Activated T-cell treated with anti-CD3 and anti-CD28 coated beads, Interleukin-2, amount 50 U/mL, for 24 hours (primary cell): ENCODE results near the gene AKAP5.

Experiments used
- DNase-seq: peaks from one replicate; pipeline ENCODE4 v3.0.0-alpha.2; 2020
- H3K27ac Mint-ChIP-seq: 2 replicates; pipeline ENCODE4 v1.8.0; 2020; ENCODE audit warnings: mild to moderate bottlenecking, mixed read lengths
- H3K27me3 Mint-ChIP-seq: 2 replicates; pipeline ENCODE4 v1.8.0; 2020; ENCODE audit warnings: mixed read lengths
- H3K36me3 Mint-ChIP-seq: 2 replicates; pipeline ENCODE4 v1.8.0; 2020; ENCODE audit warnings: low read depth, mixed read lengths
- H3K4me1 Mint-ChIP-seq: 2 replicates; pipeline ENCODE4 v1.8.0; 2020; ENCODE audit warnings: low read depth, mixed read lengths
- H3K4me3 Mint-ChIP-seq: 2 replicates; pipeline ENCODE4 v1.8.0; 2020; ENCODE audit warnings: mild to moderate bottlenecking, moderate library complexity, mixed read lengths
- H3K9me3 Mint-ChIP-seq: 2 replicates; pipeline ENCODE4 v1.8.0; 2020; ENCODE audit warnings: mixed read lengths

AKAP5 gene

DNA sequence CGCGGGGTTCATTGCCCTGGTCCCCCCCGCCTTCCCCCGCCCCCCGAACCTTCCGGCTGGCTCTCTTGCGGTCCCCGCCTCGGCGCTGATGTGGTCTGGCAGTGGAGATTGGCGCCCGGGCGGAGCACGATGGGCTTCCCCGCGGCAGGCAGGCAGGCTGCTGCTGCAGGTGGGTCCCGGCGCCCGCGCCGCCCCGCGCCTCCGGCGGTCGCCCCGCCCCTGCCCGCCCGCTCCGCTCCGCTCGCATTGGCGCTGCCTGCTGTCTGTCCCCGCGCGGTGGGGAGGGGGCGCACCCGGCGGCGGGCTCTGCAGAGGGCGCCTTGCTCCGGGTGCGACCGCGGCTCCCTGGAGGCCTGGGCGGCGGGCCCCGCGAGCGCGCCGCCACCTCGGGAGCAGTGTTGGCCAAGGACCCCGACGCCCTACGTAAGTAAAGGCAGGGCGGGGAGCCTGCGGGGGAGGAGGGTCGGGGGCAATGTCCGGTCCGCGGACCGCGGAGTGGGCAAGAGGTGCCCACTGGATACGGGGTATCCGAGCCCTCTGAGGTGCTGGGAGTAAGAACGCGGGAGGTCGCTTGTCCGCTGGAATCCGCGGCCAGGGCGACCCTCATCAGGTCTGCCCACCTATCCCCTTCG, at the start of gene AKAP5:
TSS of gene AKAP5 (plus strand) at position 309 of the 632 bp plus-strand sequence. CDS start 2,896 bp downstream, outside the sequence.
- peak; percentile 76 for DNase-seq
- H3K9me3 Mint-ChIP-seq, result no peaks in the 10 kb centered on the region
- H3K4me1 Mint-ChIP-seq, result peaks cover 47% of the 10 kb centered on the region
- peak within 1 kb of the TSS; percentile 81 for H3K4me3 Mint-ChIP-seq
- no peaks in the 10 kb centered on the region for H3K27me3 Mint-ChIP-seq
- H3K36me3 Mint-ChIP-seq, result peaks cover 33% of the 10 kb centered on the region
- peak within 1 kb of the TSS; percentile 81 for H3K27ac Mint-ChIP-seq

DNA sequence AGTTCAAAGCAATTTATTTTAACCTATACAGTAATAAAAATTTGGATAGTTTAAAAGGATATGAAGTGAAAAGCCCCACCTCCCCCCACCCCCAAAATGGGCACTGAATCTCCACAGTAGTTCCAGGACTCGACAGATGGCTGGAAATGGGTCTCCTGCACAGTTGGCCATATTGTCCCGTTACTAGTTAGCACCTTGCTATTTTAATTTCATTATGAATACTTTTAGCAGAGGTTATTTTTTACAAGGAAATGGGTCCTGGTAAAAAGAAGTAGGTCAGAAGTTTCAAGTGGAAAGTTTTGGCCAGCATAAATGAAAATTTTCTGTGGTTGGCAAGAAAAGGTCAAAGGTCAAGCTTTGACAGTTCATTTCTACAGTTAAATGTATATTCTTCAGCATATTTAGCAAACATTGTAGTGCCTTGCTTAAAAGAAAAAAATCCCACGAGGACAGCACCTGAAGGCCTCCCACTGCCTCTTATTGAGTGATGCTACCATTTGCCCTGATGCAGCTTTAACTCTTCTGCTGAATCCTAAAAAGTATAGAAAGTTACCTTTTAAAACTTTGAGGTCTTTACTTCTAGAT, 48.9 kb upstream of the AKAP5 start:
- H3K4me3 Mint-ChIP-seq, result no peak overlapping the region
- peaks cover 94% of the 10 kb centered on the region for H3K36me3 Mint-ChIP-seq
- no peaks in the 10 kb centered on the region for H3K27me3 Mint-ChIP-seq
- H3K9me3 Mint-ChIP-seq, result no peaks in the 10 kb centered on the region
- H3K27ac Mint-ChIP-seq, result peak overlapping the region; percentile 37
- DNase-seq, result no peak
- peaks cover 26% of the 10 kb centered on the region for H3K4me1 Mint-ChIP-seq

GRCh38 chr14:64417055-64417770, 48.1 kb upstream of the AKAP5 start:
- Mint-ChIP-seq H3K4me3 (no peak overlapping the region), H3K4me1 (peaks cover 25% of the 10 kb centered on the region), H3K9me3 (no peaks in the 10 kb centered on the region), H3K36me3 (peaks cover 92% of the 10 kb centered on the region), H3K27me3 (no peaks in the 10 kb centered on the region), H3K27ac (peak overlapping the region; percentile 50)
- no peak for DNase-seq

- Mint-ChIP-seq H3K9me3 (no peaks in the 10 kb centered on the region), H3K27me3 (no peaks in the 10 kb centered on the region), H3K4me3 (no peak overlapping the region), H3K4me1 (peaks cover 29% of the 10 kb centered on the region), H3K27ac (no peak overlapping the region), H3K36me3 (peaks cover 93% of the 10 kb centered on the region)
- no peak for DNase-seq
Observed at GRCh38 chr14:64417771-64418125, 47.6 kb upstream of the AKAP5 start.

GRCh38 chr14:64419003-64419402, 46.3 kb upstream of the AKAP5 start:
- Mint-ChIP-seq H3K4me3 (no peak overlapping the region), H3K9me3 (no peaks in the 10 kb centered on the region), H3K36me3 (peaks cover 93% of the 10 kb centered on the region), H3K4me1 (peaks cover 34% of the 10 kb centered on the region), H3K27me3 (no peaks in the 10 kb centered on the region), H3K27ac (no peak overlapping the region)
- no peak for DNase-seq

DNA sequence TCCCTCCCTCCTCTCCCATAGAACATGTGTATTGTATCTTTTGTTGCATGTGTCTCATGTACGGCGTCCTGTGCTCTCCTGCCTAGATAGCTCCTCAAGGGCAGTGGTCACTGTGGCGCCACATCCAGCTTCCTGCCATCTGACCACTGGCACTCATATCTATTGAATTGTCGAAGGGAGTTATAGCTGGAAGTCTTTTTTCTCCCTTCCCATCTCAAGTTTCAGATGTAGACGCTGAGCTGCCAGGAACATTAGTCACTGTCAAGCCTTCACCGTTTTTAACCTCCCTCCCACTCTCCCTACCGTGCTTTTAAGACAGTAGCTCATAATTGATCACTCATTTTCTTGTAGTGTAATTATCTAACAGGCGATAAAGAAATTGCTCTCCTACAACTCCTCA, 44.1 kb upstream of the AKAP5 start:
- no peaks in the 10 kb centered on the region for H3K27me3 Mint-ChIP-seq
- no peaks in the 10 kb centered on the region for H3K9me3 Mint-ChIP-seq
- no peak for DNase-seq
- H3K4me3 Mint-ChIP-seq, result no peak overlapping the region
- peaks cover 30% of the 10 kb centered on the region for H3K4me1 Mint-ChIP-seq
- peaks cover 95% of the 10 kb centered on the region for H3K36me3 Mint-ChIP-seq
- peak overlapping the region; percentile 27 for H3K27ac Mint-ChIP-seq

GRCh38 chr14:64422005-64422404, 43.3 kb upstream of the AKAP5 start:
- Mint-ChIP-seq H3K4me3 (no peak overlapping the region), H3K27me3 (no peaks in the 10 kb centered on the region), H3K4me1 (peaks cover 24% of the 10 kb centered on the region), H3K27ac (peak overlapping the region; percentile 84), H3K9me3 (no peaks in the 10 kb centered on the region), H3K36me3 (peaks cover 95% of the 10 kb centered on the region)
- no peak for DNase-seq

GRCh38 chr14:64422756-64423155, 42.5 kb upstream of the AKAP5 start:
- H3K9me3 Mint-ChIP-seq, result no peaks in the 10 kb centered on the region
- H3K27ac Mint-ChIP-seq, result peak overlapping the region; percentile 84
- no peaks in the 10 kb centered on the region for H3K27me3 Mint-ChIP-seq
- H3K36me3 Mint-ChIP-seq, result peaks cover 95% of the 10 kb centered on the region
- no peak for DNase-seq
- no peak overlapping the region for H3K4me3 Mint-ChIP-seq
- H3K4me1 Mint-ChIP-seq, result peaks cover 24% of the 10 kb centered on the region

DNA sequence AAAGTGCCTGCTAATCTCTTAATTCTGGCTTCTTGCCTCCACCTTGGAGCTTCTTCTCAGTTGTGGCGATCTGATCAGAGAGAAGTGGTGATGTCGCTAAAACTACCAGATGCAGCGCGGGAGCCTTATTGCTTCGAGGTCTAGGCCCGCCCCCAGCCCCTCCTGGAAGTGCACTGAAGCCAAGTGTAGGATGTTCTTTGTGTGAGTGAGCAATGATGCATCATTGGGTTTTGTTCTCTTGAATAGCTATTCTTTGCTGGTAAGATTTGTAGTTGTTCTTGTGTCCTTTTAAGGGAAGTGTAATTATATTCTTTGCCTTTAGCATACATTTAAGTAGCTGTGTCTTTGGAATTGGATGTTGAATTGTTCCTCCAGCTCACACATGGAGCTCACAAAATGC, 41.3 kb upstream of the AKAP5 start:
- Mint-ChIP-seq H3K27ac (no peak overlapping the region), H3K27me3 (no peaks in the 10 kb centered on the region), H3K4me3 (peak overlapping the region; percentile 10), H3K4me1 (peaks cover 24% of the 10 kb centered on the region), H3K9me3 (no peaks in the 10 kb centered on the region), H3K36me3 (peaks cover 97% of the 10 kb centered on the region)
- DNase-seq, result no peak

DNA sequence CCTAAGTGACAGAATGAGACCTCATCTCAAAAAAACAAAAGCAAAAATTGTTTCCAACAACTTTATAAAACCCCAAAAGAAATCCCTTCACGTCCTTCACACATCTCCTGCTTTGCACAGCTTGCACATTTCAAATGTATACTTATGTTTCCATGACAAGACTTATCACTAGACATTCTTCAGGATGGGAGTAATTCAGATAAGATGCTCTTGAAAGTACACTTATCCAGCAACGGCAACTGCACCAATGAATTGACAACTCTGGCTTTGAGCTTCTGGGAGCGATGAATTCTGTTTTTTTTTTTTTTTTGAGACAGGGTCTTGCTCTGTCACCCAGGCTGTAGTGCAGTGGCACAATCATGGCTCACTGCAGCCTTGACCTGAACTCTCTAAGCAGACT, 30.8 kb upstream of the AKAP5 start:
- Mint-ChIP-seq H3K4me3 (no peak overlapping the region), H3K27ac (no peak overlapping the region), H3K36me3 (peaks cover 99% of the 10 kb centered on the region), H3K27me3 (no peaks in the 10 kb centered on the region), H3K9me3 (no peaks in the 10 kb centered on the region), H3K4me1 (peaks cover 19% of the 10 kb centered on the region)
- DNase-seq, result no peak

GRCh38 chr14:64438181-64438841, 27.0 kb upstream of the AKAP5 start:
- H3K36me3 Mint-ChIP-seq, result peaks cover 97% of the 10 kb centered on the region
- no peak for DNase-seq
- H3K27me3 Mint-ChIP-seq, result no peaks in the 10 kb centered on the region
- no peaks in the 10 kb centered on the region for H3K9me3 Mint-ChIP-seq
- no peak overlapping the region for H3K4me3 Mint-ChIP-seq
- H3K4me1 Mint-ChIP-seq, result peaks cover 20% of the 10 kb centered on the region
- peak overlapping the region; percentile 16 for H3K27ac Mint-ChIP-seq

- Mint-ChIP-seq H3K36me3 (peaks cover 97% of the 10 kb centered on the region), H3K9me3 (no peaks in the 10 kb centered on the region), H3K4me3 (no peak overlapping the region), H3K4me1 (peaks cover 27% of the 10 kb centered on the region), H3K27ac (no peak overlapping the region), H3K27me3 (no peaks in the 10 kb centered on the region)
- DNase-seq, result no peak
Observed at GRCh38 chr14:64439141-64439540, 26.2 kb upstream of the AKAP5 start.

DNA sequence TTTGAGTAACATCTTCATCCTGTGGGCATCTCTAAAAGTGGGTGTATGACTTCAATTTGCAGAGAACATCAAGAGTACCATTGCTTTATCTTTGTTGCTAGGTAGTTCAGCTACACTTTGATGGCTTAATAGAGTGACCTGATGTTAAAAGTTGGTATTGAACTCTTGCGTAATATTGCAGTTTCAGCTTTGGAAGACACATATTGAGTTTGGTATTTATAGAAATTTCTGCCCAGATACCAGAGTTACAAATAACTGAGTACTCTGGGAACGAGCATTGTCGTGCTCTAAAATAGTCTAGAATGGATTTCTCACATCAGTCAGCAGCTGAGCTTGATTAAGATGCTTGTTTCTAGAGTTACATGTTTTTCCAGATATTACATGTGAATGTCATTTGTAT, 24.8 kb upstream of the AKAP5 start:
- Mint-ChIP-seq H3K27ac (no peak overlapping the region), H3K4me3 (no peak overlapping the region), H3K27me3 (no peaks in the 10 kb centered on the region), H3K9me3 (no peaks in the 10 kb centered on the region), H3K36me3 (peaks cover 97% of the 10 kb centered on the region), H3K4me1 (peaks cover 40% of the 10 kb centered on the region)
- no peak for DNase-seq

GRCh38 chr14:64442300-64442988, 22.9 kb upstream of the AKAP5 start:
- H3K27ac Mint-ChIP-seq, result no peak overlapping the region
- H3K4me3 Mint-ChIP-seq, result no peak overlapping the region
- H3K4me1 Mint-ChIP-seq, result peaks cover 45% of the 10 kb centered on the region
- H3K9me3 Mint-ChIP-seq, result no peaks in the 10 kb centered on the region
- no peaks in the 10 kb centered on the region for H3K27me3 Mint-ChIP-seq
- no peak for DNase-seq
- peaks cover 93% of the 10 kb centered on the region for H3K36me3 Mint-ChIP-seq
